OCI-LY1 (cell line): ENCODE results near the gene ANKRD66.
"Not testable (repeated sequence)": the region's sequence is repeated elsewhere in the genome, so short reads cannot be mapped to it uniquely, and the experiment has no call there.

Source experiments
- H2AFZ ChIP-seq: fragments of 200-600 bp; sonication (generic), shearing (Covaris generic); 2 replicates; pipeline ENCODE4 v1.6.0; 2014; ENCODE audit warnings: antibody characterized with exemption, mild to moderate bottlenecking, low read length
- H3F3A ChIP-seq: fragments of 200-600 bp; sonication (generic), shearing (Covaris generic); 2 replicates; pipeline ENCODE4 v1.6.0; 2014; ENCODE audit warnings: mild to moderate bottlenecking, antibody characterized with exemption, low read length, moderate library complexity; ENCODE audit not compliant: insufficient read depth
- H3K27ac ChIP-seq: fragments of 200-600 bp; sonication (generic); 2 replicates; pipeline ENCODE4 v1.5.1; 2014; ENCODE audit warnings: low read length, mixed run types, mild to moderate bottlenecking, low read depth; ENCODE audit not compliant: poor library complexity, severe bottlenecking
- H3K27me3 ChIP-seq: fragments of 200-600 bp; sonication (generic); 2 replicates; pipeline ENCODE4 v1.6.0; 2014; ENCODE audit warnings: antibody characterized with exemption, mild to moderate bottlenecking, low read length, moderate library complexity; ENCODE audit not compliant: insufficient read depth
- H3K36me3 ChIP-seq: fragments of 200-600 bp; sonication (generic); 2 replicates; pipeline ENCODE4 v1.6.1; 2014; ENCODE audit warnings: mild to moderate bottlenecking, antibody characterized with exemption, low read length, moderate library complexity, mixed read lengths; ENCODE audit not compliant: insufficient read depth
- H3K4me1 ChIP-seq: fragments of 200-600 bp; sonication (generic); 2 replicates; pipeline ENCODE4 v1.5.1; 2014; ENCODE audit warnings: mild to moderate bottlenecking, low read length, moderate library complexity; ENCODE audit not compliant: insufficient read depth, severe bottlenecking
- H3K4me2 ChIP-seq: fragments of 200-600 bp; sonication (generic), shearing (Covaris generic); 2 replicates; pipeline ENCODE4 v1.6.1; 2014; ENCODE audit warnings: low read length
- H3K4me3 ChIP-seq: fragments of 200-600 bp; sonication (generic); 2 replicates; pipeline ENCODE4 v1.5.1; 2014; ENCODE audit warnings: low read length, low read depth, mild to moderate bottlenecking, mixed read lengths; ENCODE audit not compliant: poor library complexity, severe bottlenecking
- H3K79me2 ChIP-seq: fragments of 200-600 bp; shearing (Covaris generic); 2 replicates; pipeline ENCODE4 v1.6.1; 2016; ENCODE audit warnings: mixed run types, low read length, mixed read lengths; ENCODE audit not compliant: insufficient read depth
- H3K9ac ChIP-seq: fragments of 200-600 bp; sonication (generic), shearing (Covaris generic); 2 replicates; pipeline ENCODE4 v1.6.1; 2014; ENCODE audit warnings: mild to moderate bottlenecking, low read length, mixed read lengths
- H3K9me2 ChIP-seq: fragments of 200-600 bp; sonication (generic), shearing (Covaris generic); 2 replicates; pipeline ENCODE4 v1.6.1; 2014; ENCODE audit warnings: low read depth, mild to moderate bottlenecking, low read length, mixed read lengths
- H3K9me3 ChIP-seq: fragments of 200-600 bp; shearing (Covaris generic); 2 replicates; pipeline ENCODE4 v1.6.1; 2014; ENCODE audit warnings: low read length, mixed read lengths
- H4K20me1 ChIP-seq: fragments of 200-600 bp; sonication (generic), shearing (Covaris generic); 2 replicates; pipeline ENCODE4 v1.6.0; 2016; ENCODE audit warnings: mild to moderate bottlenecking, low read length; ENCODE audit not compliant: insufficient read depth
- CTCF ChIP-seq: fragments of 200-600 bp; sonication (generic), shearing (Covaris generic); IDR thresholded peaks from 2 replicates; pipeline ENCODE4 v1.5.1; 2017; ENCODE audit warnings: mild to moderate bottlenecking, antibody characterized with exemption, low read length, moderate library complexity, mixed read lengths
- EZH2 ChIP-seq: fragments of 200-600 bp; sonication (generic), shearing (Covaris generic); IDR thresholded peaks from 2 replicates; pipeline ENCODE4 v1.8.0; 2017; ENCODE audit warnings: borderline replicate concordance, mixed run types, mild to moderate bottlenecking, antibody characterized with exemption, low read length, moderate library complexity, mixed read lengths

ANKRD66 gene

GRCh38 chr6:46741910-46742309 is 4.8 kb upstream of the ANKRD66 start:
- no peaks in the 10 kb centered on the region for H4K20me1 ChIP-seq
- H3K4me3 ChIP-seq: no peak overlapping the region
- H3F3A ChIP-seq: no peaks in the 10 kb centered on the region
- no peaks in the 10 kb centered on the region for H3K27me3 ChIP-seq
- no peaks in the 10 kb centered on the region for H3K36me3 ChIP-seq
- H3K4me1 ChIP-seq: no peaks in the 10 kb centered on the region
- H3K9ac ChIP-seq: no peak overlapping the region
- H3K27ac ChIP-seq: no peak overlapping the region
- no peaks in the 10 kb centered on the region for H3K9me3 ChIP-seq
- TF ChIP-seq CTCF: no peak
- no peaks in the 10 kb centered on the region for H3K9me2 ChIP-seq
- H3K4me2 ChIP-seq: no peak overlapping the region
- no peaks in the 10 kb centered on the region for H3K79me2 ChIP-seq
- no peak overlapping the region for H2AFZ ChIP-seq

GRCh38 chr6:46743425-46744158 is 3.1 kb upstream of the ANKRD66 start:
- Histone ChIP-seq H3K36me3 (no peaks in the 10 kb centered on the region), H3F3A (no peaks in the 10 kb centered on the region), H3K4me1 (no peaks in the 10 kb centered on the region), H3K9ac (no peak overlapping the region), H3K4me2 (no peak overlapping the region), H4K20me1 (no peaks in the 10 kb centered on the region), H3K9me2 (no peaks in the 10 kb centered on the region), H3K27me3 (no peaks in the 10 kb centered on the region), H2AFZ (no peak overlapping the region), H3K4me3 (no peak overlapping the region), H3K27ac (no peak overlapping the region), H3K9me3 (no peaks in the 10 kb centered on the region), H3K79me2 (no peaks in the 10 kb centered on the region)
- TF ChIP-seq CTCF (no peak), EZH2 (no peak)

GRCh38 chr6:46744159-46744725 is 2.5 kb upstream of the ANKRD66 start:
- not testable (repeated sequence) for H3K9me3 ChIP-seq, H3K9ac ChIP-seq, H3K36me3 ChIP-seq, H3K4me1 ChIP-seq, H3K27me3 ChIP-seq, H3K4me2 ChIP-seq, H3K9me2 ChIP-seq, H2AFZ ChIP-seq, H4K20me1 ChIP-seq, H3K79me2 ChIP-seq, H3K27ac ChIP-seq, H3K4me3 ChIP-seq, H3F3A ChIP-seq

DNA sequence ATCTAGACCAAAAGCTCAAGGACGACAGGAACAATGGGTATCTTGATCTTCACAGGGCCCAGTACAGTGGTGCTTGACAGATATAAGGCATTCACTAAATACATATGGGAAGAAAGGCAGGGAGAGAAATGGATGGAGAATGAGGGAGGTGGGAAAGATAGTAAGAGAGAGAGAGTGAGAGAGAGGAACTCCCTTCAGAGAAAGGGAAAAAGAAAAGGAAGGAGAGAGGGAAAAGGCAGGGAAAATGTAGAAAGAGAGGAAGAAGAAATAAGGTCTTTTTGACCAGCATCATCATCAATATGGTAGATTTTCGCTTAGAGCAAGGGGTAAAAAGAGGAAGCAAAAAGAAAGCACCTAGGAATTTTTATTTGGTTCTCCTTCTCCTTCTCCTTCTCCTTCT is 760 bp upstream of the ANKRD66 start:
- H3K27me3 ChIP-seq: no peaks in the 10 kb centered on the region
- H3K27ac ChIP-seq: no peak overlapping the region
- no peak overlapping the region for H3K4me2 ChIP-seq
- TF ChIP-seq EZH2 (no peak), CTCF (no peak)
- no peaks in the 10 kb centered on the region for H3K36me3 ChIP-seq
- no peak overlapping the region for H3K9ac ChIP-seq
- no peak overlapping the region for H3K4me3 ChIP-seq
- H3K79me2 ChIP-seq: no peaks in the 10 kb centered on the region
- no peaks in the 10 kb centered on the region for H3F3A ChIP-seq
- H4K20me1 ChIP-seq: no peaks in the 10 kb centered on the region
- H3K9me2 ChIP-seq: no peaks in the 10 kb centered on the region
- no peak overlapping the region for H2AFZ ChIP-seq
- H3K9me3 ChIP-seq: no peaks in the 10 kb centered on the region
- no peaks in the 10 kb centered on the region for H3K4me1 ChIP-seq
